Suppressor macrophage treated with lipopolysaccharide for 4 hours (primary cell): ENCODE data around the gene TAS2R14.

ENCODE experiments used
- DNase-seq: peaks from one replicate; pipeline ENCODE4 v3.0.0-alpha.2; 2020

TAS2R14 gene

GRCh38 chr12:10901427-10901826, 37.6 kb downstream of the TAS2R14 start:
- DNase-seq = no peak

- DNase-seq = no peak
Measured at GRCh38 chr12:10900972-10901371, 38.1 kb downstream of the TAS2R14 start.

GRCh38 chr12:10900530-10900929, 38.5 kb downstream of the TAS2R14 start:
- DNase-seq = no peak

- no peak for DNase-seq
Measured at GRCh38 chr12:10896854-10897253, 42.2 kb downstream of the TAS2R14 start.

- no peak for DNase-seq
Measured at GRCh38 chr12:10891937-10892336, 47.1 kb downstream of the TAS2R14 start.

GRCh38 chr12:10889226-10889625, 49.8 kb downstream of the TAS2R14 start:
- no peak for DNase-seq
